A549 (cell line): ENCODE measurements around the gene PDE6D. TPM values are rescaled to one million over a fixed set of nuclear protein-coding genes. Genes with fewer than 3 reads are reported as not detected.

Experiments
- ATAC-seq, 2 experiments: fragments of 200-7000 bp in 1 of 2; fragments of >200 bp in 1 of 2; cut with Nextera tagmentation in 1 of 2; cut with Tn5 transposase in 1 of 2; 3 replicates each; pipeline versions ENCODE4 v1.8.0 to v1.9.1; 2018 to 2020; ENCODE audit warnings: mild to moderate bottlenecking in 1 of 2, moderate library complexity in 1 of 2
- CTCF ChIA-PET: fragments of 300-600 bp; sonication (Branson Sonifier 250); formaldehyde crosslinking; extraction: SDS; loops from one replicate; lab custom pipeline; 2021; ENCODE audit warnings: antibody characterized with exemption, inconsistent platforms; lab: Yijun Ruan, JAX
- POLR2A ChIA-PET: fragments of 350-600 bp; formaldehyde crosslinking; extraction: SDS; loops from one replicate; lab custom pipeline; 2021; ENCODE audit warnings: antibody characterized with exemption, inconsistent platforms; lab: Yijun Ruan, JAX
- DNase-seq, 2 experiments: peaks; one replicate each; pipeline versions ENCODE4 v3.0.0 to v3.0.0-alpha.2; 2011 to 2016; ENCODE audit warnings: low read depth in 1 of 2, low spot score in 1 of 2
- FAIRE-seq: peaks from 2 replicates; lab custom pipeline; 2011; peaks lifted over from hg19 to GRCh38; lab: Jason Lieb, UNC
- H3K27ac ChIP-seq, 2 experiments: fragments of >200 bp; sonication (Bioruptor Twin); formaldehyde crosslinking; 3 replicates each; pipeline ENCODE4 v1.5.1; 2016 to 2017
- H3K4me1 ChIP-seq: fragments of >200 bp; sonication (Bioruptor Twin); formaldehyde crosslinking; 3 replicates; pipeline ENCODE4 v1.6.1; 2016
- H3K4me2 ChIP-seq: fragments of >200 bp; sonication (Bioruptor Twin); formaldehyde crosslinking; 3 replicates; pipeline ENCODE4 v1.6.1; 2016
- H3K4me3 ChIP-seq: fragments of >200 bp; sonication (Bioruptor Twin); formaldehyde crosslinking; 3 replicates; pipeline ENCODE4 v1.5.1; 2016
- H3K9me3 ChIP-seq: fragments of >200 bp; sonication (Bioruptor Twin); formaldehyde crosslinking; 3 replicates; pipeline ENCODE4 v1.6.1; 2016
- CBX2 ChIP-seq: fragments of 200-600 bp; sonication (generic); IDR thresholded peaks from 2 replicates; pipeline ENCODE4 v1.6.1; 2016; ENCODE audit warnings: low read depth, mild to moderate bottlenecking, borderline replicate concordance
- CBX8 ChIP-seq: fragments of 200-600 bp; sonication (generic); IDR thresholded peaks from 2 replicates; pipeline ENCODE4 v1.6.1; 2016
- CEBPB ChIP-seq, 2 experiments: fragments of >200 bp in 1 of 2; sonication (Bioruptor Twin) in 1 of 2; formaldehyde crosslinking in 1 of 2; IDR thresholded peaks; 2 replicates each; pipeline ENCODE4 v1.6.1; 2012 to 2016
- CHD2 ChIP-seq: fragments of 150-350 bp; IDR thresholded peaks from 2 replicates; pipeline ENCODE4 v1.6.1; 2014; ENCODE audit warnings: low read length; ENCODE audit not compliant: partially characterized antibody
- CHD4 ChIP-seq: fragments of 200-600 bp; sonication (generic); IDR thresholded peaks from 2 replicates; pipeline ENCODE4 v1.6.1; 2016; ENCODE audit warnings: antibody characterized with exemption, mild to moderate bottlenecking, borderline replicate concordance
- EHF ChIP-seq: fragments of 250-450 bp; sonication (Bioruptor Pico); IDR thresholded peaks from 2 replicates; pipeline ENCODE4 v1.5.0; 2020; ENCODE audit warnings: mild to moderate bottlenecking
- EHMT2 ChIP-seq: fragments of 200-600 bp; sonication (generic); IDR thresholded peaks from 2 replicates; pipeline ENCODE4 v1.6.1; 2016; ENCODE audit warnings: antibody characterized with exemption, low read depth, mild to moderate bottlenecking, moderate library complexity
- GATA3 ChIP-seq: IDR thresholded peaks from 2 replicates; pipeline ENCODE4 v1.6.1; 2012; ENCODE audit warnings: borderline replicate concordance
- HOXB5 ChIP-seq: fragments of 250-450 bp; sonication (Bioruptor Pico); IDR thresholded peaks from 2 replicates; pipeline ENCODE4 v1.5.0; 2020; ENCODE audit warnings: mild to moderate bottlenecking, moderate library complexity
- JUN ChIP-seq, 2 experiments: fragments of >200 bp; sonication (Bioruptor Twin); formaldehyde crosslinking; IDR thresholded peaks; 2 replicates in 1 of 2; 3 replicates in 1 of 2; pipeline ENCODE4 v1.6.1; 2016 to 2017
- MAZ ChIP-seq: fragments of 150-350 bp; IDR thresholded peaks from 2 replicates; pipeline ENCODE4 v1.6.1; 2014; ENCODE audit warnings: antibody characterized with exemption, low read depth, low read length, borderline replicate concordance
- MYC ChIP-seq: IDR thresholded peaks from 2 replicates; pipeline ENCODE4 v1.6.1; 2012; ENCODE audit warnings: mild to moderate bottlenecking, inconsistent platforms, low read length, improper control_type of control experiment, borderline replicate concordance
- NR3C1 ChIP-seq: fragments of >200 bp; sonication (Bioruptor Twin); formaldehyde crosslinking; IDR thresholded peaks from 3 replicates; pipeline ENCODE4 v1.6.1; 2017
- PHF8 ChIP-seq: fragments of 200-600 bp; sonication (generic); IDR thresholded peaks from 2 replicates; pipeline ENCODE4 v1.6.1; 2016; ENCODE audit warnings: low read depth, mild to moderate bottlenecking, antibody characterized with exemption, moderate library complexity, borderline replicate concordance
- POLR2A ChIP-seq: IDR thresholded peaks from 2 replicates; pipeline ENCODE4 v1.6.1; 2012; ENCODE audit warnings: mild to moderate bottlenecking, low read length
- RARB ChIP-seq: fragments of 250-450 bp; sonication (Bioruptor Pico); IDR thresholded peaks from 2 replicates; pipeline ENCODE4 v1.8.0; 2021; ENCODE audit warnings: mild to moderate bottlenecking, moderate library complexity
- ZC3H11A ChIP-seq: fragments of 450-650 bp; IDR thresholded peaks from 2 replicates; pipeline ENCODE4 v1.6.1; 2014; ENCODE audit warnings: antibody characterized with exemption, mild to moderate bottlenecking
- ZFP36 ChIP-seq: fragments of 450-650 bp; IDR thresholded peaks from 2 replicates; pipeline ENCODE4 v1.6.1; 2014; ENCODE audit warnings: borderline replicate concordance; ENCODE audit not compliant: partially characterized antibody
- ZSCAN20 ChIP-seq: fragments of 250-450 bp; sonication (Bioruptor Pico); IDR thresholded peaks from 2 replicates; pipeline ENCODE4 v1.8.0; 2022; ENCODE audit warnings: mild to moderate bottlenecking, moderate library complexity
- WGBS: methylation state at CpG from one replicate; pipeline ENCODE4 v1.1.6; 2017; ENCODE audit errors: missing lambda C conversion rate; 5-methylcytosine and 5-hydroxymethylcytosine counted together
- polyA plus RNA-seq, 4 experiments: library from polyadenylated mRNA; depleted of rRNA in 3 of 4; stranded (reverse); fragments of >200 nt; fragmentation: RNase III in 1 of 4; extraction: RNeasy Plus Mini Kit Qiagen cat#74134 plus additional on column Dnase treatment in 1 of 4; gene quantifications; 2 replicates in 3 of 4; 3 replicates in 1 of 4; pipeline ENCODE4 v1.2.3, GENCODE V29; 2011 to 2017
- TF ChIP-seq, protein P1 (sequence below): fragments of >200 bp; sonication (Bioruptor Twin); formaldehyde crosslinking; IDR thresholded peaks from 3 replicates; pipeline ENCODE4 v1.5.1; 2016
- TF ChIP-seq, protein P2 (sequence below): fragments of 200-600 bp; sonication (generic); IDR thresholded peaks from 2 replicates; pipeline ENCODE4 v1.6.1; 2016; ENCODE audit warnings: antibody characterized with exemption, mild to moderate bottlenecking, moderate library complexity
- TF ChIP-seq, protein P3 (sequence below): IDR thresholded peaks from 2 replicates; pipeline ENCODE4 v1.6.1; 2012; ENCODE audit warnings: low read depth, borderline replicate concordance
- TF ChIP-seq, protein P4 (sequence below): fragments of 450-650 bp; IDR thresholded peaks from 2 replicates; pipeline ENCODE4 v1.6.1; 2014; ENCODE audit warnings: antibody characterized with exemption
- TF ChIP-seq, protein P5 (sequence below): fragments of >200 bp; sonication (Bioruptor Twin); formaldehyde crosslinking; IDR thresholded peaks from 2 replicates; pipeline ENCODE4 v1.6.1; 2016
- TF ChIP-seq, protein P6 (sequence below): IDR thresholded peaks from 2 replicates; pipeline ENCODE4 v1.6.1; 2012

The PDE6D gene
- polyA plus RNA-seq, 2 of the 4 experiments (the other 2 are of a cell fraction), result 27.3 to 51.3 TPM

DNA sequence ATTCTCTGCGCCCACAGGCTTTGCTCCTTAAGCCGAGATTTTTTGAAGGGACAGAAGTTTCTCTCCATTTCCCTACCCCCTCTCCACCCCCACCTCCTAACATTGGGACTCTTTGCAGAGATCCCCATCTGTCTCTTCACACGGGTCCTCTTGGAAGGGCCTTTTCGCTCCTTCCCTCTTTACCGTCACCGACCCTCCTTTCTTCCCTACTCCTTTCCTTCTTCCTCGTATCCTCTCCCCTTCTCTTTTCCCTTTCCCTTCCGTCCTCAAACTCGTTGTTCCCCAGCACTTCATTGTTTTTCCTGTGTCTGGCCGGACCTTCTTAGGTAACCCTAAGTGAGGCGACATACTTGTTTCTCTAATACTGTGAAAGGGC lies 5.8 kb upstream of the PDE6D start:
- peak overlapping the region; percentile 86 to 87 for H3K27ac ChIP-seq
- H3K4me1 ChIP-seq, result peaks cover 21% of the 10 kb centered on the region
- ChIA-PET POLR2A (no interaction called here), CTCF (interaction anchor here (1.3 to 3.9 kb wide), 3 partner anchors 9 to 73 kb away, joined by 4 to 20 read pairs (median 18); no protein-coding TSS in a partner anchor)
- DNase-seq (no peak), FAIRE-seq (no peak), ATAC-seq (peak in 1 of 2 experiments; percentile 23; a peak in 3 of 6 replicates)
- peak overlapping the region; percentile 96 for H3K4me3 ChIP-seq
- 14% methylated on average over 11 of the region's 11 CpGs for WGBS
- TF ChIP-seq, protein P1, sequence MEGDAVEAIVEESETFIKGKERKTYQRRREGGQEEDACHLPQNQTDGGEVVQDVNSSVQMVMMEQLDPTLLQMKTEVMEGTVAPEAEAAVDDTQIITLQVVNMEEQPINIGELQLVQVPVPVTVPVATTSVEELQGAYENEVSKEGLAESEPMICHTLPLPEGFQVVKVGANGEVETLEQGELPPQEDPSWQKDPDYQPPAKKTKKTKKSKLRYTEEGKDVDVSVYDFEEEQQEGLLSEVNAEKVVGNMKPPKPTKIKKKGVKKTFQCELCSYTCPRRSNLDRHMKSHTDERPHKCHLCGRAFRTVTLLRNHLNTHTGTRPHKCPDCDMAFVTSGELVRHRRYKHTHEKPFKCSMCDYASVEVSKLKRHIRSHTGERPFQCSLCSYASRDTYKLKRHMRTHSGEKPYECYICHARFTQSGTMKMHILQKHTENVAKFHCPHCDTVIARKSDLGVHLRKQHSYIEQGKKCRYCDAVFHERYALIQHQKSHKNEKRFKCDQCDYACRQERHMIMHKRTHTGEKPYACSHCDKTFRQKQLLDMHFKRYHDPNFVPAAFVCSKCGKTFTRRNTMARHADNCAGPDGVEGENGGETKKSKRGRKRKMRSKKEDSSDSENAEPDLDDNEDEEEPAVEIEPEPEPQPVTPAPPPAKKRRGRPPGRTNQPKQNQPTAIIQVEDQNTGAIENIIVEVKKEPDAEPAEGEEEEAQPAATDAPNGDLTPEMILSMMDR, result no peak
- TF ChIP-seq EHF (CRISPR knock-in tag) (no peak), CHD2 (no peak), MAZ (no peak), MYC (no peak), GATA3 (no peak), CBX2 (no peak), NR3C1 (no peak), CBX8 (no peak), ZSCAN20 (CRISPR knock-in tag) (no peak), CHD4 (no peak), EHMT2 (no peak), POLR2A (no peak)
- TF ChIP-seq, protein P2, sequence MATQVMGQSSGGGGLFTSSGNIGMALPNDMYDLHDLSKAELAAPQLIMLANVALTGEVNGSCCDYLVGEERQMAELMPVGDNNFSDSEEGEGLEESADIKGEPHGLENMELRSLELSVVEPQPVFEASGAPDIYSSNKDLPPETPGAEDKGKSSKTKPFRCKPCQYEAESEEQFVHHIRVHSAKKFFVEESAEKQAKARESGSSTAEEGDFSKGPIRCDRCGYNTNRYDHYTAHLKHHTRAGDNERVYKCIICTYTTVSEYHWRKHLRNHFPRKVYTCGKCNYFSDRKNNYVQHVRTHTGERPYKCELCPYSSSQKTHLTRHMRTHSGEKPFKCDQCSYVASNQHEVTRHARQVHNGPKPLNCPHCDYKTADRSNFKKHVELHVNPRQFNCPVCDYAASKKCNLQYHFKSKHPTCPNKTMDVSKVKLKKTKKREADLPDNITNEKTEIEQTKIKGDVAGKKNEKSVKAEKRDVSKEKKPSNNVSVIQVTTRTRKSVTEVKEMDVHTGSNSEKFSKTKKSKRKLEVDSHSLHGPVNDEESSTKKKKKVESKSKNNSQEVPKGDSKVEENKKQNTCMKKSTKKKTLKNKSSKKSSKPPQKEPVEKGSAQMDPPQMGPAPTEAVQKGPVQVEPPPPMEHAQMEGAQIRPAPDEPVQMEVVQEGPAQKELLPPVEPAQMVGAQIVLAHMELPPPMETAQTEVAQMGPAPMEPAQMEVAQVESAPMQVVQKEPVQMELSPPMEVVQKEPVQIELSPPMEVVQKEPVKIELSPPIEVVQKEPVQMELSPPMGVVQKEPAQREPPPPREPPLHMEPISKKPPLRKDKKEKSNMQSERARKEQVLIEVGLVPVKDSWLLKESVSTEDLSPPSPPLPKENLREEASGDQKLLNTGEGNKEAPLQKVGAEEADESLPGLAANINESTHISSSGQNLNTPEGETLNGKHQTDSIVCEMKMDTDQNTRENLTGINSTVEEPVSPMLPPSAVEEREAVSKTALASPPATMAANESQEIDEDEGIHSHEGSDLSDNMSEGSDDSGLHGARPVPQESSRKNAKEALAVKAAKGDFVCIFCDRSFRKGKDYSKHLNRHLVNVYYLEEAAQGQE, result no peak
- TF ChIP-seq, protein P3, sequence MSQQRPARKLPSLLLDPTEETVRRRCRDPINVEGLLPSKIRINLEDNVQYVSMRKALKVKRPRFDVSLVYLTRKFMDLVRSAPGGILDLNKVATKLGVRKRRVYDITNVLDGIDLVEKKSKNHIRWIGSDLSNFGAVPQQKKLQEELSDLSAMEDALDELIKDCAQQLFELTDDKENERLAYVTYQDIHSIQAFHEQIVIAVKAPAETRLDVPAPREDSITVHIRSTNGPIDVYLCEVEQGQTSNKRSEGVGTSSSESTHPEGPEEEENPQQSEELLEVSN, result no peak
- TF ChIP-seq, protein P4, sequence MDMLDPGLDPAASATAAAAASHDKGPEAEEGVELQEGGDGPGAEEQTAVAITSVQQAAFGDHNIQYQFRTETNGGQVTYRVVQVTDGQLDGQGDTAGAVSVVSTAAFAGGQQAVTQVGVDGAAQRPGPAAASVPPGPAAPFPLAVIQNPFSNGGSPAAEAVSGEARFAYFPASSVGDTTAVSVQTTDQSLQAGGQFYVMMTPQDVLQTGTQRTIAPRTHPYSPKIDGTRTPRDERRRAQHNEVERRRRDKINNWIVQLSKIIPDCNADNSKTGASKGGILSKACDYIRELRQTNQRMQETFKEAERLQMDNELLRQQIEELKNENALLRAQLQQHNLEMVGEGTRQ, result no peak
- peak overlapping the region; percentile 87 for H3K4me2 ChIP-seq
- H3K9me3 ChIP-seq, result no peaks in the 10 kb centered on the region

DNA sequence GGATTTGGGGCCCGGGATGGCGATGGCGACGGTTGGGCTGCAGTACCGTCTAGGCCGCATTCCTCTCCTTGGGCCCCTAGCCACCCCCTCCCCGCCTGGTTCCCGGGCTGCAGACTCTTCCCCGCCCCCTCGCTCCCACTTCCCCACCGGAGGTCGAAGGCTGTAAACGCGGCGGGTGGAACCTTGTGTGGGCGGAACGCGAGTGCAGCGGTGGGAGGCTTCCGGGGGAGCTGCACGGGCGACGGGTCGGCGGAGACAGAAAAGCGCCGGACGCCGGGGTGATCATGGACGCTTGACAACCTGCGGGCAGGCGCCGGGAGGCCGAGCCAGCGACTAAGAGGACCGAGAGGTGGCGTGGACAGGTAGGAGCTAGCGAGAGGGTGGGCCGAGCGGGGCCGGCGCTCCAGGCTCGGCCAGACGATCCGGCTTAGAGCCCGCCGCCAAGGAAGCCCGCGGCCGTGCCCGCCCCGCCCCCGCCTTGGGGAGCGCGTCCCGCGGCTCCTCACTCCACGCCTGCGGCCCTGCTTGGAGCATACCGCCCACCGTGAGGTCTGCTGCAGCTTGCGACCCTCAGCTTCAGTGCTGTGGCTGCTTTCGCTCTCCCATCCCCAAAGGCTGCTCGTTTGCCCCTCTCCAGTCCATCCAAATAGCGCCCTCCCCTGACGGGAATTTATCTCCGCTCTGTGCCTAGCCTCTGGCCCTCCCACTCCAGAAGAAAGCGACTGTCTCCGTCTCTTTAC lies 5.3 kb upstream of the PDE6D start, which contains the start of gene COPS7B:
Gene COPS7B (plus strand): TSS at position 269 of the 740 bp plus-strand sequence. CDS start 2,126 bp downstream, outside the sequence.
- ChIA-PET CTCF (interaction anchor here (0.6 to 3.9 kb wide), 7 partner anchors 9 to 174 kb away, joined by 3 to 20 read pairs (median 4); no protein-coding TSS in a partner anchor), POLR2A (interaction anchor here (1.0 to 1.1 kb wide), 2 partner anchors 9 to 78 kb away, joined by 3 read pairs; partner anchors contain the start of gene PTMA)
- no peaks in the 10 kb centered on the region for H3K9me3 ChIP-seq
- H3K4me3 ChIP-seq, result peak within 1 kb of the TSS; percentile 96
- peak; percentile 66 to 88 for DNase-seq
- 3% methylated on average over 46 of the region's 69 CpGs for WGBS
- peak within 1 kb of the TSS; percentile 87 for H3K4me2 ChIP-seq
- FAIRE-seq, result no peak
- peak; percentile 78 to 84 for ATAC-seq
- H3K27ac ChIP-seq, result peak within 1 kb of the TSS; percentile 86 to 87
- H3K4me1 ChIP-seq, result peaks cover 21% of the 10 kb centered on the region
- TF ChIP-seq, protein P5, sequence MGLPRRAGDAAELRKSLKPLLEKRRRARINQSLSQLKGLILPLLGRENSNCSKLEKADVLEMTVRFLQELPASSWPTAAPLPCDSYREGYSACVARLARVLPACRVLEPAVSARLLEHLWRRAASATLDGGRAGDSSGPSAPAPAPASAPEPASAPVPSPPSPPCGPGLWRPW, result no peak
- TF ChIP-seq ZC3H11A, result peak; percentile 38; the same call in 1 of the 2 replicates
- TF ChIP-seq RARB (CRISPR knock-in tag), result no peak
- peak; percentile 37 for TF ChIP-seq POLR2A
- TF ChIP-seq PHF8, result peak; percentile 47; the same call in 1 of the 2 replicates
- no peak for TF ChIP-seq MYC
- TF ChIP-seq HOXB5 (CRISPR knock-in tag), result 0 out of 2 replicates have a peak, but pooled peaks have one; percentile 15
- TF ChIP-seq CHD4, result no peak
- no peak for TF ChIP-seq EHF (CRISPR knock-in tag)
- TF ChIP-seq JUN (IDR thresholded peaks at IDR 0.05), result peak; percentile 59 to 93; a peak in 4 of 5 replicates
- no peak for TF ChIP-seq ZFP36
- TF ChIP-seq, protein P3, result peak; percentile 69
- peak in 1 of 2 experiments; percentile 36; a peak in 1 of 4 replicates for TF ChIP-seq CEBPB (IDR thresholded peaks at IDR 0.05)
- TF ChIP-seq, protein P6, sequence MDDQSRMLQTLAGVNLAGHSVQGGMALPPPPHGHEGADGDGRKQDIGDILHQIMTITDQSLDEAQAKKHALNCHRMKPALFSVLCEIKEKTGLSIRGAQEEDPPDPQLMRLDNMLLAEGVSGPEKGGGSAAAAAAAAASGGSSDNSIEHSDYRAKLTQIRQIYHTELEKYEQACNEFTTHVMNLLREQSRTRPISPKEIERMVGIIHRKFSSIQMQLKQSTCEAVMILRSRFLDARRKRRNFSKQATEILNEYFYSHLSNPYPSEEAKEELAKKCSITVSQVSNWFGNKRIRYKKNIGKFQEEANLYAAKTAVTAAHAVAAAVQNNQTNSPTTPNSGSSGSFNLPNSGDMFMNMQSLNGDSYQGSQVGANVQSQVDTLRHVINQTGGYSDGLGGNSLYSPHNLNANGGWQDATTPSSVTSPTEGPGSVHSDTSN, result peak; percentile 80; the same call in 1 of the 2 replicates
